Lower leg skin (tissue), 4 donors: ENCODE data around the gene KRT35. TPM values are rescaled to one million over a fixed set of nuclear protein-coding genes. Genes with fewer than 3 reads are reported as not detected.

ENCODE experiments used
- DNase-seq, 2 donors: peaks; one replicate each; pipeline ENCODE4 v3.0.0-alpha.2; 2019; ENCODE audit warnings: low spot score in 2 of 2
- H3K4me3 ChIP-seq: fragments of 200-600 bp; sonication (generic); 2 replicates; pipeline ENCODE4 v1.5.1; 2017; ENCODE audit warnings: mild to moderate bottlenecking, low read depth; ENCODE audit not compliant: poor library complexity, severe bottlenecking
- CTCF ChIP-seq, 3 donors: fragments of 450-650 bp; IDR thresholded peaks; one replicate each; pipeline ENCODE4 v1.5.1; 2016; ENCODE audit warnings: antibody characterized with exemption in 3 of 3, mild to moderate bottlenecking in 3 of 3, moderate library complexity in 2 of 3
- POLR2A ChIP-seq, 2 donors: fragments of 450-650 bp; IDR thresholded peaks; one replicate each; pipeline ENCODE4 v1.6.1; 2016 to 2017; ENCODE audit warnings: antibody characterized with exemption in 2 of 2, mild to moderate bottlenecking in 1 of 2, moderate library complexity in 1 of 2
- WGBS, 2 donors: methylation state at CpG; one replicate each; pipeline ENCODE4 v1.1.5; 2018; 5-methylcytosine and 5-hydroxymethylcytosine counted together
- intact Hi-C: fragments of 100-400 bp; cut with DNase I; formaldehyde crosslinking; loops from one replicate; pipeline ENCODE4 v1.15.0; 2023; ENCODE audit warnings: low total_unique reads
- total RNA-seq, 4 donors: library from RNA; depleted of rRNA; stranded (reverse); fragments of >200 nt; gene quantifications; one replicate each; pipeline ENCODE4 v1.1.0, GENCODE V29; 2016

Gene KRT35
- total RNA-seq, 4 donors from 2014 or later = 0.84 TPM; not detected in 3

- no peak for DNase-seq
- no peak overlapping the region for H3K4me3 ChIP-seq
- TF ChIP-seq POLR2A (IDR thresholded peaks at IDR 0.05) = no peak
- no peak for TF ChIP-seq CTCF (IDR thresholded peaks at IDR 0.05)
- 65 to 78% methylated on average over 13 to 14 of the region's 14 CpGs for WGBS, 2 donors
- intact Hi-C loops = no loop called here
These were observed 35.3 kb upstream of the KRT35 start for GRCh38 chr17:41516147-41516829.

- TF ChIP-seq CTCF (IDR thresholded peaks at IDR 0.05) (no peak), POLR2A (IDR thresholded peaks at IDR 0.05) (no peak)
- intact Hi-C loops = no loop called here
- H3K4me3 ChIP-seq = no peak overlapping the region
- 46 to 49% methylated on average over 5 of the region's 5 CpGs for WGBS, 2 donors
- no peak for DNase-seq
These were observed 32.2 kb upstream of the KRT35 start for GRCh38 chr17:41513168-41513547.

- no peak for TF ChIP-seq CTCF (IDR thresholded peaks at IDR 0.05)
- no peak for TF ChIP-seq POLR2A (IDR thresholded peaks at IDR 0.05)
- WGBS, 2 donors = 38 to 49% methylated on average over 7 of the region's 7 CpGs
- no peak for DNase-seq
- intact Hi-C loops = no loop called here
- H3K4me3 ChIP-seq = no peak overlapping the region
These were observed 31.7 kb upstream of the KRT35 start for GRCh38 chr17:41512546-41513167.

GRCh38 chr17:41511716-41512115 lies 30.8 kb upstream of the KRT35 start:
- no peak for TF ChIP-seq CTCF (IDR thresholded peaks at IDR 0.05)
- TF ChIP-seq POLR2A (IDR thresholded peaks at IDR 0.05) = no peak
- intact Hi-C loops = no loop called here
- DNase-seq = no peak
- H3K4me3 ChIP-seq = no peak overlapping the region
- 64 to 66% methylated on average over 10 of the region's 10 CpGs for WGBS, 2 donors

- no peak overlapping the region for H3K4me3 ChIP-seq
- DNase-seq = no peak
- intact Hi-C loops = no loop called here
- WGBS, 2 donors = 54 to 71% methylated on average over 2 to 4 of the region's 4 CpGs
- TF ChIP-seq POLR2A (IDR thresholded peaks at IDR 0.05) (no peak), CTCF (IDR thresholded peaks at IDR 0.05) (no peak)
These were observed 30.2 kb upstream of the KRT35 start for GRCh38 chr17:41511116-41511515.
